GM21381 (cell line): ENCODE data around the gene TMEM80.

Experiments used
- ATAC-seq: cut with Tn5 transposase; IDR thresholded peaks from one replicate; pipeline ENCODE4 v1.9.1; 2021; ENCODE audit warnings: mild to moderate bottlenecking, moderate library complexity; ENCODE audit not compliant: unreplicated experiment

TMEM80 gene

GRCh38 chr11:699116-699508 lies 3.5 kb downstream of the TMEM80 start:
- ATAC-seq: no peak

- no peak for ATAC-seq
Measured at GRCh38 chr11:699753-700152, 4.1 kb downstream of the TMEM80 start.

- ATAC-seq: no peak
Measured at GRCh38 chr11:701741-702461, 6.3 kb downstream of the TMEM80 start.

GRCh38 chr11:702462-703461 lies 7.1 kb downstream of the TMEM80 start:
- ATAC-seq: no peak

GRCh38 chr11:703506-703905 lies 7.9 kb downstream of the TMEM80 start:
- ATAC-seq: no peak

GRCh38 chr11:704228-704674 lies 8.6 kb downstream of the TMEM80 start:
- no peak for ATAC-seq

- no peak for ATAC-seq
Measured at GRCh38 chr11:704781-705645, 9.4 kb downstream of the TMEM80 start.

GRCh38 chr11:705646-706438 lies 10.2 kb downstream of the TMEM80 start, which contains the start of gene EPS8L2:
Gene EPS8L2, plus strand, starts transcription at chr11:706231. Its CDS starts 3,177 bp downstream, at chr11:709408.
- ATAC-seq: no peak

GRCh38 chr11:706439-706956 lies 10.9 kb downstream of the TMEM80 start:
- ATAC-seq: no peak

- ATAC-seq: no peak
Measured at GRCh38 chr11:706957-707816, 11.6 kb downstream of the TMEM80 start.

GRCh38 chr11:707817-708420 lies 12.3 kb downstream of the TMEM80 start:
- ATAC-seq: no peak

- no peak for ATAC-seq
Measured at GRCh38 chr11:708511-708910, 12.9 kb downstream of the TMEM80 start.

- no peak for ATAC-seq
Measured at GRCh38 chr11:709109-709997, 13.7 kb downstream of the TMEM80 start.

- no peak for ATAC-seq
Measured at GRCh38 chr11:714436-714835, 18.8 kb downstream of the TMEM80 start.

GRCh38 chr11:719214-720016 lies 23.8 kb downstream of the TMEM80 start:
- ATAC-seq: no peak

GRCh38 chr11:720017-720641 lies 24.5 kb downstream of the TMEM80 start:
- no peak for ATAC-seq
